Erythroblast (primary cell): ENCODE results near the gene ATF5.

Experiments used
- GATA1 ChIP-seq: IDR thresholded peaks from 2 replicates; pipeline ENCODE4 v1.6.1; 2011; ENCODE audit warnings: low read depth, mild to moderate bottlenecking, control low read depth, low read length, moderate library complexity
- POLR2A ChIP-seq: IDR thresholded peaks from 2 replicates; pipeline ENCODE4 v1.6.1; 2011; ENCODE audit warnings: mild to moderate bottlenecking, low read length

DNA sequence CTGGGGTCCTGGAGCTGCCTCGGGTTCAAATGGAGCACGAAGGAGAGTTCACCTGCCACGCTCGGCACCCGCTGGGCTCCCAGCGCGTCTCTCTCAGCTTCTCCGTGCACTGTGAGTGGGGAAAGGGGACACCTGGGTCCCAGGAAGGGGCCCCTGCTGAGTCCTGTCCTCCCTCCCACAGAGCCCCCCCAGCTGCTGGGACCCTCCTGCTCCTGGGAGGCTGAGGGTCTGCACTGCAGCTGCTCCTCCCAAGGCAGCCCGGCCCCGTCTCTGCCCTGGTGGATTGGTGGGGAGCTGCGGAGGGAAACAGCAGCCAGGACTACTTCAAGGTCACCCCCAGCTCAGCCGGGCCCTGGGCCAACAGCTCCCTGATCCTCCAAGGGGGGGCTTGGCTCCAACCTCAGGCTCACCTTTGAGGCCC is 43.0 kb downstream of the ATF5 start:
- TF ChIP-seq POLR2A (no peak), GATA1 (no peak)
